ENCODE data around the gene SEMA3B.
"Not testable (repeated sequence)": the region's sequence is repeated elsewhere in the genome, so short reads cannot be mapped to it uniquely, and the experiment has no call there.

The SEMA3B gene

GRCh38 chr3:50228184-50228763, 40.7 kb upstream of the SEMA3B start:
- H3K9me3 ChIP-seq (ENCODE audit: control insufficient read depth, insufficient read depth, low read length); DNase-seq (ENCODE audit: low read depth, low spot score); H3K27me3 ChIP-seq (ENCODE audit: control insufficient read depth, insufficient read depth, low read length); H3K27ac ChIP-seq (ENCODE audit: low read length); H3K36me3 ChIP-seq (ENCODE audit: control insufficient read depth, insufficient read depth, low read length); H3K4me1 ChIP-seq (ENCODE audit: control insufficient read depth, insufficient read depth, low read length): not testable (repeated sequence)
- WGBS (ENCODE audit: insufficient coverage, insufficient read length), result no CpG with 5 or more reads among the region's 15 CpGs
- H3K4me3 ChIP-seq (ENCODE audit: low read length), result peak overlapping the region; percentile 40

GRCh38 chr3:50229490-50229889, 39.5 kb upstream of the SEMA3B start:
- Histone ChIP-seq H3K27me3 (ENCODE audit: control insufficient read depth, insufficient read depth, low read length) (no peaks in the 10 kb centered on the region), H3K27ac (ENCODE audit: low read length) (no peak overlapping the region)
- WGBS (ENCODE audit: insufficient coverage, insufficient read length), result no CpG with 5 or more reads among the region's 3 CpGs

GRCh38 chr3:50230104-50230793, 38.7 kb upstream of the SEMA3B start:
- no peak for DNase-seq (ENCODE audit: low read depth, low spot score)
- Histone ChIP-seq H3K27ac (ENCODE audit: low read length) (no peak overlapping the region), H3K4me3 (ENCODE audit: low read length) (no peak overlapping the region), H3K9me3 (ENCODE audit: control insufficient read depth, insufficient read depth, low read length) (no peaks in the 10 kb centered on the region), H3K36me3 (ENCODE audit: control insufficient read depth, insufficient read depth, low read length) (no peaks in the 10 kb centered on the region), H3K4me1 (ENCODE audit: control insufficient read depth, insufficient read depth, low read length) (peaks cover 5% of the 10 kb centered on the region), H3K27me3 (ENCODE audit: control insufficient read depth, insufficient read depth, low read length) (no peaks in the 10 kb centered on the region)
- no CpG with 5 or more reads among the region's 8 CpGs for WGBS (ENCODE audit: insufficient coverage, insufficient read length)

More at GRCh38 chr3:50229490-50229889, 39.5 kb upstream of the SEMA3B start:
- DNase-seq (ENCODE audit: low read depth, low spot score), result no peak
- peaks cover 5% of the 10 kb centered on the region for H3K4me1 ChIP-seq (ENCODE audit: control insufficient read depth, insufficient read depth, low read length)
- H3K9me3 ChIP-seq (ENCODE audit: control insufficient read depth, insufficient read depth, low read length), result no peaks in the 10 kb centered on the region
- no peak overlapping the region for H3K4me3 ChIP-seq (ENCODE audit: low read length)
- H3K36me3 ChIP-seq (ENCODE audit: control insufficient read depth, insufficient read depth, low read length), result no peaks in the 10 kb centered on the region

GRCh38 chr3:50230794-50231125, 38.2 kb upstream of the SEMA3B start:
- no CpG with 5 or more reads among the region's 4 CpGs for WGBS (ENCODE audit: insufficient coverage, insufficient read length)
- peaks cover 5% of the 10 kb centered on the region for H3K4me1 ChIP-seq (ENCODE audit: control insufficient read depth, insufficient read depth, low read length)
- H3K27me3 ChIP-seq (ENCODE audit: control insufficient read depth, insufficient read depth, low read length), result no peaks in the 10 kb centered on the region
- no peaks in the 10 kb centered on the region for H3K9me3 ChIP-seq (ENCODE audit: control insufficient read depth, insufficient read depth, low read length)
- H3K4me3 ChIP-seq (ENCODE audit: low read length), result no peak overlapping the region
- no peaks in the 10 kb centered on the region for H3K36me3 ChIP-seq (ENCODE audit: control insufficient read depth, insufficient read depth, low read length)
- DNase-seq (ENCODE audit: low read depth, low spot score), result no peak
- no peak overlapping the region for H3K27ac ChIP-seq (ENCODE audit: low read length)

GRCh38 chr3:50231581-50231980, 37.4 kb upstream of the SEMA3B start:
- no peak overlapping the region for H3K4me3 ChIP-seq (ENCODE audit: low read length)
- whole genome bisulfite sequencing (ENCODE audit: insufficient coverage, insufficient read length), result no CpG with 5 or more reads among the region's 5 CpGs
- no peaks in the 10 kb centered on the region for H3K36me3 ChIP-seq (ENCODE audit: control insufficient read depth, insufficient read depth, low read length)
- H3K9me3 ChIP-seq (ENCODE audit: control insufficient read depth, insufficient read depth, low read length), result no peaks in the 10 kb centered on the region
- no peak for DNase-seq (ENCODE audit: low read depth, low spot score)
- peaks cover 5% of the 10 kb centered on the region for H3K4me1 ChIP-seq (ENCODE audit: control insufficient read depth, insufficient read depth, low read length)
- H3K27me3 ChIP-seq (ENCODE audit: control insufficient read depth, insufficient read depth, low read length), result no peaks in the 10 kb centered on the region
- H3K27ac ChIP-seq (ENCODE audit: low read length), result no peak overlapping the region

- Histone ChIP-seq H3K4me3 (ENCODE audit: low read length) (no peak overlapping the region), H3K27me3 (ENCODE audit: control insufficient read depth, insufficient read depth, low read length) (no peaks in the 10 kb centered on the region), H3K4me1 (ENCODE audit: control insufficient read depth, insufficient read depth, low read length) (peaks cover 5% of the 10 kb centered on the region), H3K9me3 (ENCODE audit: control insufficient read depth, insufficient read depth, low read length) (no peaks in the 10 kb centered on the region), H3K27ac (ENCODE audit: low read length) (no peak overlapping the region), H3K36me3 (ENCODE audit: control insufficient read depth, insufficient read depth, low read length) (no peaks in the 10 kb centered on the region)
- no CpG with 5 or more reads among the region's 3 CpGs for WGBS (ENCODE audit: insufficient coverage, insufficient read length)
- no peak for DNase-seq (ENCODE audit: low read depth, low spot score)
Measured at GRCh38 chr3:50232303-50232702, 36.6 kb upstream of the SEMA3B start.

GRCh38 chr3:50233176-50233575, 35.8 kb upstream of the SEMA3B start:
- no peak for DNase-seq (ENCODE audit: low read depth, low spot score)
- Histone ChIP-seq H3K4me3 (ENCODE audit: low read length) (no peak overlapping the region), H3K9me3 (ENCODE audit: control insufficient read depth, insufficient read depth, low read length) (no peaks in the 10 kb centered on the region), H3K36me3 (ENCODE audit: control insufficient read depth, insufficient read depth, low read length) (no peaks in the 10 kb centered on the region), H3K27ac (ENCODE audit: low read length) (no peak overlapping the region), H3K27me3 (ENCODE audit: control insufficient read depth, insufficient read depth, low read length) (no peaks in the 10 kb centered on the region), H3K4me1 (ENCODE audit: control insufficient read depth, insufficient read depth, low read length) (peaks cover 5% of the 10 kb centered on the region)
- WGBS (ENCODE audit: insufficient coverage, insufficient read length), result no CpG with 5 or more reads among the region's 4 CpGs

- peak; percentile 92 for DNase-seq (ENCODE audit: low read depth, low spot score)
- Histone ChIP-seq H3K27ac (ENCODE audit: low read length) (no peak within 1 kb of the TSS), H3K4me3 (ENCODE audit: low read length) (peak within 1 kb of the TSS; percentile 92), H3K27me3 (ENCODE audit: control insufficient read depth, insufficient read depth, low read length) (no peaks in the 10 kb centered on the region), H3K4me1 (ENCODE audit: control insufficient read depth, insufficient read depth, low read length) (peaks cover 7% of the 10 kb centered on the region), H3K9me3 (ENCODE audit: control insufficient read depth, insufficient read depth, low read length) (no peaks in the 10 kb centered on the region), H3K36me3 (ENCODE audit: control insufficient read depth, insufficient read depth, low read length) (no peaks in the 10 kb centered on the region)
- no CpG with 5 or more reads among the region's 75 CpGs for WGBS (ENCODE audit: insufficient coverage, insufficient read length)
Measured at GRCh38 chr3:50235716-50236483, 33.0 kb upstream of the SEMA3B start, which contains the start of gene GNAI2. Gene GNAI2, plus strand, starts transcription at chr3:50236204. Its CDS starts 132 bp downstream, at chr3:50236336.

GRCh38 chr3:50236484-50237132, 32.3 kb upstream of the SEMA3B start:
- no peak overlapping the region for H3K27ac ChIP-seq (ENCODE audit: low read length)
- DNase-seq (ENCODE audit: low read depth, low spot score), result no peak
- no peaks in the 10 kb centered on the region for H3K27me3 ChIP-seq (ENCODE audit: control insufficient read depth, insufficient read depth, low read length)
- peak overlapping the region; percentile 92 for H3K4me3 ChIP-seq (ENCODE audit: low read length)
- H3K36me3 ChIP-seq (ENCODE audit: control insufficient read depth, insufficient read depth, low read length), result no peaks in the 10 kb centered on the region
- H3K9me3 ChIP-seq (ENCODE audit: control insufficient read depth, insufficient read depth, low read length), result no peaks in the 10 kb centered on the region
- WGBS (ENCODE audit: insufficient coverage, insufficient read length), result no CpG with 5 or more reads among the region's 13 CpGs
- H3K4me1 ChIP-seq (ENCODE audit: control insufficient read depth, insufficient read depth, low read length), result peaks cover 10% of the 10 kb centered on the region

- Histone ChIP-seq H3K27ac (ENCODE audit: low read length) (no peak overlapping the region), H3K4me3 (ENCODE audit: low read length) (peak overlapping the region; percentile 92; the same call in 1 of the 2 replicates), H3K36me3 (ENCODE audit: control insufficient read depth, insufficient read depth, low read length) (no peaks in the 10 kb centered on the region), H3K4me1 (ENCODE audit: control insufficient read depth, insufficient read depth, low read length) (peaks cover 16% of the 10 kb centered on the region), H3K9me3 (ENCODE audit: control insufficient read depth, insufficient read depth, low read length) (no peaks in the 10 kb centered on the region), H3K27me3 (ENCODE audit: control insufficient read depth, insufficient read depth, low read length) (no peaks in the 10 kb centered on the region)
- no CpG with 5 or more reads among the region's 7 CpGs for WGBS (ENCODE audit: insufficient coverage, insufficient read length)
- DNase-seq (ENCODE audit: low read depth, low spot score), result no peak
Measured at GRCh38 chr3:50237133-50237651, 31.8 kb upstream of the SEMA3B start.
